Hepatocyte (in vitro differentiated cells): ENCODE measurements around the gene ZCCHC24. TPM values are rescaled to one million over a fixed set of nuclear protein-coding genes. Genes with fewer than 3 reads are reported as not detected.

Experiments
- DNase-seq: peaks from one replicate; pipeline ENCODE4 v3.0.0-alpha.2; 2016; ENCODE audit warnings: low spot score
- H2AFZ ChIP-seq: fragments of 200-600 bp; sonication (generic); 2 replicates; pipeline ENCODE4 v1.6.0; 2016; ENCODE audit warnings: antibody characterized with exemption, mild to moderate bottlenecking
- H3K27ac ChIP-seq: fragments of 200-600 bp; sonication (generic); 2 replicates; pipeline ENCODE4 v1.5.1; 2016; ENCODE audit warnings: mild to moderate bottlenecking
- H3K27me3 ChIP-seq: fragments of 200-600 bp; sonication (generic); 2 replicates; pipeline ENCODE4 v1.6.1; 2016
- H3K36me3 ChIP-seq: fragments of 200-600 bp; sonication (generic); replicated peaks from 2 replicates; pipeline ENCODE4 v1.5.1; 2016; ENCODE audit warnings: low read depth; ENCODE audit not compliant: insufficient read depth
- H3K4me1 ChIP-seq: fragments of 200-600 bp; sonication (generic); 2 replicates; pipeline ENCODE4 v1.5.1; 2016; ENCODE audit warnings: mild to moderate bottlenecking, moderate library complexity; ENCODE audit not compliant: insufficient read depth
- H3K4me2 ChIP-seq: fragments of 200-600 bp; sonication (generic); 2 replicates; pipeline ENCODE4 v1.6.0; 2016
- H3K4me3 ChIP-seq: fragments of 200-600 bp; sonication (generic); 2 replicates; pipeline ENCODE4 v1.5.1; 2016; ENCODE audit warnings: mild to moderate bottlenecking
- H3K79me2 ChIP-seq: fragments of 200-600 bp; sonication (generic); 2 replicates; pipeline ENCODE4 v1.6.0; 2017; ENCODE audit warnings: mild to moderate bottlenecking
- H3K9me2 ChIP-seq: fragments of 200-600 bp; sonication (generic); replicated peaks from 2 replicates; pipeline ENCODE4 v1.6.0; 2017; ENCODE audit warnings: mild to moderate bottlenecking; ENCODE audit not compliant: insufficient read depth
- H3K9me3 ChIP-seq: fragments of 200-600 bp; sonication (generic); 2 replicates; pipeline ENCODE4 v1.5.1; 2016; ENCODE audit warnings: low read depth, mild to moderate bottlenecking
- H4K20me1 ChIP-seq: fragments of 200-600 bp; sonication (generic); 2 replicates; pipeline ENCODE4 v1.6.0; 2016; ENCODE audit warnings: mild to moderate bottlenecking; ENCODE audit not compliant: insufficient read depth, poor library complexity, severe bottlenecking
- EZH2 ChIP-seq: fragments of 200-600 bp; sonication (generic); IDR thresholded peaks from 2 replicates; pipeline ENCODE4 v1.6.1; 2016; ENCODE audit warnings: antibody characterized with exemption, mild to moderate bottlenecking, borderline replicate concordance
- EZH2phosphoT487 ChIP-seq: fragments of 200-600 bp; sonication (generic); IDR thresholded peaks from one replicate; pipeline ENCODE4 v1.6.1; 2018; ENCODE audit warnings: antibody characterized with exemption, mild to moderate bottlenecking, low read depth, moderate library complexity; ENCODE audit not compliant: unreplicated experiment, severe bottlenecking
- WGBS: methylation state at CpG from one replicate; pipeline ENCODE4 v1.1.6; 2016; ENCODE audit warnings: low lambda C conversion rate; ENCODE audit errors: missing lambda C conversion rate; 5-methylcytosine and 5-hydroxymethylcytosine counted together
- polyA plus RNA-seq: library from polyadenylated mRNA; unstranded; fragments of >200 nt; fragmentation: Nextera tagmentation; extraction: Ambion mirVana; gene quantifications from 2 replicates; pipeline ENCODE4 v1.2.1, GENCODE V29; 2016
- total RNA-seq: library from RNA; depleted of rRNA; stranded (reverse); fragments of >200 nt; gene quantifications from 2 replicates; pipeline ENCODE4 v1.2.3, GENCODE V29; 2014
- TF ChIP-seq, protein P1 (sequence below): fragments of 200-600 bp; sonication (generic); IDR thresholded peaks from 2 replicates; pipeline ENCODE4 v1.5.1; 2016; ENCODE audit warnings: antibody characterized with exemption, mild to moderate bottlenecking; ENCODE audit not compliant: poor library complexity

The ZCCHC24 gene
- total and polyA plus RNA-seq, 2 experiments from 2014 or later = 20.1 to 20.6 TPM

DNA sequence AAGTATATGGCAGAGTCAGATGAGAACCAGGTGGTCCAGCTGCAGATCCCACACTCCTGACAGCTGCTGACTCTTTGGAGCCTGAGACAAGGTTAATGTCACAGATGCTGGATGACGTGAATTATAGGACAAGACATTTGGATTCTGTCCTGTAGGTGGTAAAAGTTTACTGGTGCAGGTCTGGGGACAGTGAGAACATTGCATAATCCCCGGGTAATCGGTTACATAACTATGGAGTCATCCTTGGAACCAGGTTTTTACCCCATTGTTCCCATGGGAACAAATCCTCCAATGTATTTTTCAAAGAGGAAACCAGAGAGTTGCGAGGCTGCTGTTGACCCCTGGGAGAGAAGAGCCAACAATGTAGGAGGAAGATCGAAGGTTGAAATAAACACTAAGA, 27.5 kb upstream of the ZCCHC24 start:
- WGBS = 57% methylated on average over 5 of the region's 5 CpGs
- Histone ChIP-seq H3K9me2 (no peaks in the 10 kb centered on the region), H3K9me3 (no peaks in the 10 kb centered on the region), H3K4me2 (no peak overlapping the region), H4K20me1 (no peaks in the 10 kb centered on the region), H3K27ac (no peak overlapping the region), H3K36me3 (no peaks in the 10 kb centered on the region), H2AFZ (no peak overlapping the region), H3K27me3 (no peaks in the 10 kb centered on the region), H3K4me3 (no peak overlapping the region), H3K4me1 (no peaks in the 10 kb centered on the region), H3K79me2 (no peaks in the 10 kb centered on the region)
- DNase-seq = no peak
- TF ChIP-seq EZH2 (no peak), EZH2phosphoT487 (no peak)
- TF ChIP-seq, protein P1, sequence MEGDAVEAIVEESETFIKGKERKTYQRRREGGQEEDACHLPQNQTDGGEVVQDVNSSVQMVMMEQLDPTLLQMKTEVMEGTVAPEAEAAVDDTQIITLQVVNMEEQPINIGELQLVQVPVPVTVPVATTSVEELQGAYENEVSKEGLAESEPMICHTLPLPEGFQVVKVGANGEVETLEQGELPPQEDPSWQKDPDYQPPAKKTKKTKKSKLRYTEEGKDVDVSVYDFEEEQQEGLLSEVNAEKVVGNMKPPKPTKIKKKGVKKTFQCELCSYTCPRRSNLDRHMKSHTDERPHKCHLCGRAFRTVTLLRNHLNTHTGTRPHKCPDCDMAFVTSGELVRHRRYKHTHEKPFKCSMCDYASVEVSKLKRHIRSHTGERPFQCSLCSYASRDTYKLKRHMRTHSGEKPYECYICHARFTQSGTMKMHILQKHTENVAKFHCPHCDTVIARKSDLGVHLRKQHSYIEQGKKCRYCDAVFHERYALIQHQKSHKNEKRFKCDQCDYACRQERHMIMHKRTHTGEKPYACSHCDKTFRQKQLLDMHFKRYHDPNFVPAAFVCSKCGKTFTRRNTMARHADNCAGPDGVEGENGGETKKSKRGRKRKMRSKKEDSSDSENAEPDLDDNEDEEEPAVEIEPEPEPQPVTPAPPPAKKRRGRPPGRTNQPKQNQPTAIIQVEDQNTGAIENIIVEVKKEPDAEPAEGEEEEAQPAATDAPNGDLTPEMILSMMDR = no peak

DNA sequence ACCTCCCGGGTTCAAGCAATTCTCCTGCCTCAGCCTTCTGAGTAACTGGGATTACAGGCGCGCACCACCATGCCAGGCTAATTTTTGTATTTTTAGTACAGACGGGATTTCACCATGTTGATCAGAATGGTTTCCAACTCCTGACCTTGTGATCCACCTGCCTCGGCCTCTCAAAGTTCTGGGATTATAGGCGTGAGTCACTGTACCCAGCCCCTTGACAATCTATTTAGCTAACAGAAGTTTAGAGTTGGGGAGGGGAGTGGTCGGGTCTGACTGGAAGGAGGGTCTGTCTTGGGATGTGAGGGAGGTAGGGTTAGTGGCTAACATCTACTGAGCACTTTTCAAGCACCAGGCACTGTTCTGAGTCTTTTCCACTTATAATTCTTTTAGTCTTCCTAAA, 27.0 kb upstream of the ZCCHC24 start:
- H4K20me1 ChIP-seq = no peaks in the 10 kb centered on the region
- no peaks in the 10 kb centered on the region for H3K36me3 ChIP-seq
- no peak overlapping the region for H2AFZ ChIP-seq
- no peaks in the 10 kb centered on the region for H3K9me3 ChIP-seq
- no peak for DNase-seq
- H3K27ac ChIP-seq = no peak overlapping the region
- H3K4me1 ChIP-seq = no peaks in the 10 kb centered on the region
- TF ChIP-seq EZH2 (no peak), EZH2phosphoT487 (no peak)
- TF ChIP-seq, protein P1 = no peak
- no peak overlapping the region for H3K4me3 ChIP-seq
- H3K27me3 ChIP-seq = no peaks in the 10 kb centered on the region
- WGBS = 89% methylated on average over 7 of the region's 7 CpGs
- no peak overlapping the region for H3K4me2 ChIP-seq
- H3K79me2 ChIP-seq = no peaks in the 10 kb centered on the region
- H3K9me2 ChIP-seq = no peaks in the 10 kb centered on the region

DNA sequence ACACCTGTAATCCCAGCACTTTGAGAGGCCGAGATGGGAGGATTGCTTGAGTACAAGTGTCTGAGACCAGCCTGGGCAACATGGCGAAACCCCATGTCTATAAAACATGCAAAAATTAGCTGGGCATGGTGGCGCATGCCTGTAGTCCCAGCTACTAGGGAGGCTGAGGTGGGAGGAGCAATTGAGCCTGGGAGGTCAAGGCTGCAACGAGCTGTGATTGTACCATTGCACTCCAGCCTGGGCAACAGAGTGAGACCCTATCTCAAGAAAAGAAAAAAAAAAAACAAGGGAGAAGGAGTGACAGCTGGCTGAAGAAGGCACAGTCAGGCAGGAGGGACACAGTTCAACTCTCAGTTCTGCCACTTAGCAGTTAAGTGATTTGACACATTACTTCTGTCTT, 26.4 kb upstream of the ZCCHC24 start:
- WGBS = 98% methylated on average over 4 of the region's 4 CpGs

More for the DNA sequence above, 26.4 kb upstream of the ZCCHC24 start:
- H3K27me3 ChIP-seq = no peaks in the 10 kb centered on the region
- no peaks in the 10 kb centered on the region for H3K4me1 ChIP-seq
- no peak overlapping the region for H2AFZ ChIP-seq
- H3K79me2 ChIP-seq = no peaks in the 10 kb centered on the region
- no peak overlapping the region for H3K27ac ChIP-seq
- no peaks in the 10 kb centered on the region for H4K20me1 ChIP-seq
- no peak overlapping the region for H3K4me2 ChIP-seq
- no peak overlapping the region for H3K4me3 ChIP-seq
- TF ChIP-seq, protein P1 = no peak
- no peak for TF ChIP-seq EZH2phosphoT487
- no peak for TF ChIP-seq EZH2
- no peaks in the 10 kb centered on the region for H3K9me2 ChIP-seq
- no peaks in the 10 kb centered on the region for H3K36me3 ChIP-seq
- DNase-seq = no peak
- no peaks in the 10 kb centered on the region for H3K9me3 ChIP-seq
